ENCODE results near the gene AP1S3. TPM values are rescaled to one million over a fixed set of nuclear protein-coding genes. Genes with fewer than 3 reads are reported as not detected.

Gene AP1S3
- total RNA-seq, 1 experiment from 2014 or later = 34.3 TPM

GRCh38 chr2:223784221-223784772 lies 53.1 kb downstream of the AP1S3 start:
- TF ChIP-seq EZH2phosphoT487 (IDR thresholded peaks at IDR 0.05; ENCODE audit: borderline replicate concordance, low read length) (no peak), EZH2 (IDR thresholded peaks at IDR 0.05; ENCODE audit: low read length, unreplicated experiment) (no peak), CTCF (conservative IDR thresholded peaks at IDR 0.05; ENCODE audit: low read depth, low read length) (no peak)
- ChIA-PET CTCF (no interaction called here), POLR2A (ENCODE audit: unreplicated experiment) (no interaction called here)
- no peak overlapping the region for H3K27ac ChIP-seq (ENCODE audit: low read length)
- H3K9me2 ChIP-seq (replicated peaks; ENCODE audit: low read length) = no peaks in the 10 kb centered on the region
- H3K4me3 ChIP-seq (ENCODE audit: low read length) = no peak overlapping the region
- peaks cover 87% of the 10 kb centered on the region for H3K79me2 ChIP-seq (ENCODE audit: low read length)
- H3K4me1 ChIP-seq (ENCODE audit: insufficient read depth, low read length) = no peaks in the 10 kb centered on the region
- ATAC-seq (no peak), DNase-seq (no peak)
- H3K36me3 ChIP-seq (ENCODE audit: low read depth, low read length) = peaks cover 12% of the 10 kb centered on the region
- intact Hi-C loops (cut with micrococcal nuclease) = loop anchor here (5.0 kb wide), 1 partner anchor 78 kb away; no protein-coding TSS in a partner anchor
- H3K9ac ChIP-seq (ENCODE audit: low read length) = no peak overlapping the region
- H3K9me3 ChIP-seq (ENCODE audit: low read length) = no peaks in the 10 kb centered on the region
- no peaks in the 10 kb centered on the region for H3K27me3 ChIP-seq (ENCODE audit: low read length)
- H3F3A ChIP-seq (ENCODE audit: low read length, unreplicated experiment) = no peaks in the 10 kb centered on the region
- H4K20me1 ChIP-seq (ENCODE audit: low read length) = no peaks in the 10 kb centered on the region
- H2AFZ ChIP-seq (ENCODE audit: low read length) = no peak overlapping the region
- no peak overlapping the region for H3K4me2 ChIP-seq (ENCODE audit: low read length)
- BruUV-seq (replicated peaks) = no TSS peak

- ChIA-PET POLR2A (ENCODE audit: unreplicated experiment) (interaction anchor here (0.6 kb wide), 1 partner anchor 90 kb away, joined by 3 read pairs; no protein-coding TSS in a partner anchor), CTCF (no interaction called here)
- Histone ChIP-seq H3K79me2 (ENCODE audit: low read length) (peaks cover 89% of the 10 kb centered on the region), H3K36me3 (ENCODE audit: low read depth, low read length) (peaks cover 14% of the 10 kb centered on the region), H2AFZ (ENCODE audit: low read length) (no peak overlapping the region), H3K9ac (ENCODE audit: low read length) (no peak overlapping the region), H3K4me3 (ENCODE audit: low read length) (no peak overlapping the region), H3K27ac (ENCODE audit: low read length) (no peak overlapping the region), H3K4me2 (ENCODE audit: low read length) (no peak overlapping the region), H3K9me3 (ENCODE audit: low read length) (no peaks in the 10 kb centered on the region), H3K27me3 (ENCODE audit: low read length) (no peaks in the 10 kb centered on the region), H3K9me2 (replicated peaks; ENCODE audit: low read length) (no peaks in the 10 kb centered on the region), H4K20me1 (ENCODE audit: low read length) (no peaks in the 10 kb centered on the region), H3F3A (ENCODE audit: low read length, unreplicated experiment) (no peaks in the 10 kb centered on the region), H3K4me1 (ENCODE audit: insufficient read depth, low read length) (no peaks in the 10 kb centered on the region)
- DNase-seq = no peak
- TF ChIP-seq EZH2phosphoT487 (IDR thresholded peaks at IDR 0.05; ENCODE audit: borderline replicate concordance, low read length) (no peak), EZH2 (IDR thresholded peaks at IDR 0.05; ENCODE audit: low read length, unreplicated experiment) (no peak), CTCF (conservative IDR thresholded peaks at IDR 0.05; ENCODE audit: low read depth, low read length) (no peak)
- intact Hi-C loops (cut with micrococcal nuclease) = loop anchor here (5.0 kb wide), 1 partner anchor 80 kb away; no protein-coding TSS in a partner anchor
- no TSS peak for BruUV-seq (replicated peaks)
- ATAC-seq = no peak
Observed at GRCh38 chr2:223782629-223783028, 54.8 kb downstream of the AP1S3 start.

- H3K79me2 ChIP-seq (ENCODE audit: low read length) = peaks cover 83% of the 10 kb centered on the region
- H3K27ac ChIP-seq (ENCODE audit: low read length) = no peak overlapping the region
- no peak overlapping the region for H3K4me2 ChIP-seq (ENCODE audit: low read length)
- no peaks in the 10 kb centered on the region for H3F3A ChIP-seq (ENCODE audit: low read length, unreplicated experiment)
- BruUV-seq (replicated peaks) = no TSS peak
- H3K27me3 ChIP-seq (ENCODE audit: low read length) = no peaks in the 10 kb centered on the region
- no peak overlapping the region for H2AFZ ChIP-seq (ENCODE audit: low read length)
- H4K20me1 ChIP-seq (ENCODE audit: low read length) = no peaks in the 10 kb centered on the region
- no peaks in the 10 kb centered on the region for H3K4me1 ChIP-seq (ENCODE audit: insufficient read depth, low read length)
- H3K4me3 ChIP-seq (ENCODE audit: low read length) = no peak overlapping the region
- no peaks in the 10 kb centered on the region for H3K9me2 ChIP-seq (replicated peaks; ENCODE audit: low read length)
- TF ChIP-seq EZH2 (IDR thresholded peaks at IDR 0.05; ENCODE audit: low read length, unreplicated experiment) (no peak), CTCF (conservative IDR thresholded peaks at IDR 0.05; ENCODE audit: low read depth, low read length) (no peak), EZH2phosphoT487 (IDR thresholded peaks at IDR 0.05; ENCODE audit: borderline replicate concordance, low read length) (no peak)
- H3K9me3 ChIP-seq (ENCODE audit: low read length) = no peaks in the 10 kb centered on the region
- CTCF ChIA-PET = no interaction called here
- ATAC-seq (no peak), DNase-seq (no peak)
- H3K9ac ChIP-seq (ENCODE audit: low read length) = no peak overlapping the region
- intact Hi-C loops (cut with micrococcal nuclease) = loop anchor here (5.0 kb wide), 1 partner anchor 81 kb away; no protein-coding TSS in a partner anchor
- POLR2A ChIA-PET (ENCODE audit: unreplicated experiment) = no interaction called here
- peaks cover 21% of the 10 kb centered on the region for H3K36me3 ChIP-seq (ENCODE audit: low read depth, low read length)
Observed at GRCh38 chr2:223781560-223781959, 55.8 kb downstream of the AP1S3 start.

Measured in PC-3 (cell line).